WTC11 (cell line): ENCODE results near the gene SLC4A9.

Experiments used
- CREB1 ChIP-seq: sonication (generic); formaldehyde crosslinking; IDR thresholded peaks from 2 replicates; pipeline ENCODE4 v1.8.0; 2023; ENCODE audit warnings: mild to moderate bottlenecking, missing genetic modification reagents
- ETV6 ChIP-seq: sonication (generic); formaldehyde crosslinking; IDR thresholded peaks from 2 replicates; pipeline ENCODE4 v1.8.1; 2022; ENCODE audit warnings: mild to moderate bottlenecking, missing genetic modification reagents
- FOXK1 ChIP-seq: sonication (generic); formaldehyde crosslinking; IDR thresholded peaks from 2 replicates; pipeline ENCODE4 v1.8.0; 2022; ENCODE audit warnings: mild to moderate bottlenecking, moderate library complexity, missing genetic modification reagents
- NR1H2 ChIP-seq: sonication (generic); formaldehyde crosslinking; IDR thresholded peaks from 2 replicates; pipeline ENCODE4 v1.9.0; 2021; ENCODE audit warnings: mild to moderate bottlenecking, moderate library complexity, missing genetic modification reagents
- ZNF121 ChIP-seq: sonication (generic); formaldehyde crosslinking; IDR thresholded peaks from 2 replicates; pipeline ENCODE4 v1.8.0; 2023; ENCODE audit warnings: missing genetic modification reagents
- ZNF416 ChIP-seq: fragments of 250-450 bp; sonication (Bioruptor Pico); IDR thresholded peaks from 2 replicates; pipeline ENCODE4 v1.9.0; 2021; ENCODE audit warnings: mild to moderate bottlenecking, inconsistent platforms
- ZNF512 ChIP-seq: sonication (generic); formaldehyde crosslinking; IDR thresholded peaks from 2 replicates; pipeline ENCODE4 v1.8.1; 2022; ENCODE audit warnings: missing genetic modification reagents, borderline replicate concordance
- TF ChIP-seq, protein P1 (sequence below): sonication (generic); formaldehyde crosslinking; IDR thresholded peaks from 2 replicates; pipeline ENCODE4 v1.8.1; 2023; ENCODE audit warnings: mild to moderate bottlenecking, missing genetic modification reagents, moderate library complexity
- TF ChIP-seq, protein P2 (sequence below): sonication (generic); formaldehyde crosslinking; IDR thresholded peaks from 2 replicates; pipeline ENCODE4 v1.8.1; 2023; ENCODE audit warnings: mild to moderate bottlenecking, moderate library complexity, missing genetic modification reagents
- TF ChIP-seq, protein P3 (sequence below): fragments of 200-600 bp; IDR thresholded peaks from 2 replicates; pipeline ENCODE4 v1.8.0; 2022; ENCODE audit warnings: antibody characterized with exemption
- TF ChIP-seq, protein P4 (sequence below): fragments of 250-450 bp; sonication (Bioruptor Pico); IDR thresholded peaks from 2 replicates; pipeline ENCODE4 v1.9.0; 2021; ENCODE audit warnings: mild to moderate bottlenecking, borderline replicate concordance
- TF ChIP-seq, protein P5 (sequence below): sonication (generic); formaldehyde crosslinking; IDR thresholded peaks from 2 replicates; pipeline ENCODE4 v1.8.0; 2023; ENCODE audit warnings: missing genetic modification reagents, mild to moderate bottlenecking, borderline replicate concordance

DNA sequence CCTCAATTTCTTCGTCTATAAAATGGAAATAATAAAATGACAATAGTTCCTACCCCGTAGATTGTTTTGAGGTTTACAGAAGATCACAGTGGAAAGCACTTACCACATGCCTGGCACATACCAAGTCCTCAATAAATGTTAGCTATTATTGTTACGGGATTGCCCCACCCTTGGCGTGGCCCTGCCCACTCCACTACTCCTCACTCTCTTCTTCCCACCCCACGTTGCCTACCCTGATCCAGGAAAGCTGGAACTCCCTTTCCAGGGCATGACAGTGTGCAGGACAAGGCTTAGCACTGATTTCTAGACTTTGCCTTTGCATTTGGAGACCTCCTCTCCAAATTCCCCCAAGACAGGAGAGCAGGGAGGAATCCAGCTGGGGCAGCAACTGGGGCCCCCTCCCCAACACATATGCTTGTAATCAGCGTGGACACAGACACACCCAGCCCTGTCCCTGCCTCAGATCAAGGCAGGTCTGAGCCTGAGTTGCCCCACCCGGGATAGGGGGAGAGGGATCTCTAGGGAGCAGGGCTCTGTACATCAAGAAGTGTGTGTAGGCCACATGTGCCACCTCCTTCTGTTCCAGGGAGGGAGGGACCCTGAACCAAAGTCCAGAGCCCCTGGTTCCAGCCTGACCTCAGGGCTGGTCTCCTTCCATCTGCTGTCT lies 6.7 kb downstream of the SLC4A9 start:
- TF ChIP-seq, protein P1, sequence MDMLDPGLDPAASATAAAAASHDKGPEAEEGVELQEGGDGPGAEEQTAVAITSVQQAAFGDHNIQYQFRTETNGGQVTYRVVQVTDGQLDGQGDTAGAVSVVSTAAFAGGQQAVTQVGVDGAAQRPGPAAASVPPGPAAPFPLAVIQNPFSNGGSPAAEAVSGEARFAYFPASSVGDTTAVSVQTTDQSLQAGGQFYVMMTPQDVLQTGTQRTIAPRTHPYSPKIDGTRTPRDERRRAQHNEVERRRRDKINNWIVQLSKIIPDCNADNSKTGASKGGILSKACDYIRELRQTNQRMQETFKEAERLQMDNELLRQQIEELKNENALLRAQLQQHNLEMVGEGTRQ: no peak
- TF ChIP-seq ZNF121 (CRISPR knock-in tag) (no peak), ZNF416 (no peak), NR1H2 (CRISPR knock-in tag) (no peak), CREB1 (CRISPR knock-in tag) (no peak), FOXK1 (CRISPR knock-in tag) (no peak), ZNF512 (CRISPR knock-in tag) (no peak), ETV6 (CRISPR knock-in tag) (no peak)
- TF ChIP-seq, protein P2, sequence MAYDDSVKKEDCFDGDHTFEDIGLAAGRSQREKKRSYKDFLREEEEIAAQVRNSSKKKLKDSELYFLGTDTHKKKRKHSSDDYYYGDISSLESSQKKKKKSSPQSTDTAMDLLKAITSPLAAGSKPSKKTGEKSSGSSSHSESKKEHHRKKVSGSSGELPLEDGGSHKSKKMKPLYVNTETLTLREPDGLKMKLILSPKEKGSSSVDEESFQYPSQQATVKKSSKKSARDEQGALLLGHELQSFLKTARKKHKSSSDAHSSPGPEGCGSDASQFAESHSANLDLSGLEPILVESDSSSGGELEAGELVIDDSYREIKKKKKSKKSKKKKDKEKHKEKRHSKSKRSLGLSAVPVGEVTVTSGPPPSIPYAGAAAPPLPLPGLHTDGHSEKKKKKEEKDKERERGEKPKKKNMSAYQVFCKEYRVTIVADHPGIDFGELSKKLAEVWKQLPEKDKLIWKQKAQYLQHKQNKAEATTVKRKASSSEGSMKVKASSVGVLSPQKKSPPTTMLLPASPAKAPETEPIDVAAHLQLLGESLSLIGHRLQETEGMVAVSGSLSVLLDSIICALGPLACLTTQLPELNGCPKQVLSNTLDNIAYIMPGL (CRISPR knock-in tag): no peak
- TF ChIP-seq, protein P3, sequence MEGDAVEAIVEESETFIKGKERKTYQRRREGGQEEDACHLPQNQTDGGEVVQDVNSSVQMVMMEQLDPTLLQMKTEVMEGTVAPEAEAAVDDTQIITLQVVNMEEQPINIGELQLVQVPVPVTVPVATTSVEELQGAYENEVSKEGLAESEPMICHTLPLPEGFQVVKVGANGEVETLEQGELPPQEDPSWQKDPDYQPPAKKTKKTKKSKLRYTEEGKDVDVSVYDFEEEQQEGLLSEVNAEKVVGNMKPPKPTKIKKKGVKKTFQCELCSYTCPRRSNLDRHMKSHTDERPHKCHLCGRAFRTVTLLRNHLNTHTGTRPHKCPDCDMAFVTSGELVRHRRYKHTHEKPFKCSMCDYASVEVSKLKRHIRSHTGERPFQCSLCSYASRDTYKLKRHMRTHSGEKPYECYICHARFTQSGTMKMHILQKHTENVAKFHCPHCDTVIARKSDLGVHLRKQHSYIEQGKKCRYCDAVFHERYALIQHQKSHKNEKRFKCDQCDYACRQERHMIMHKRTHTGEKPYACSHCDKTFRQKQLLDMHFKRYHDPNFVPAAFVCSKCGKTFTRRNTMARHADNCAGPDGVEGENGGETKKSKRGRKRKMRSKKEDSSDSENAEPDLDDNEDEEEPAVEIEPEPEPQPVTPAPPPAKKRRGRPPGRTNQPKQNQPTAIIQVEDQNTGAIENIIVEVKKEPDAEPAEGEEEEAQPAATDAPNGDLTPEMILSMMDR: no peak
- TF ChIP-seq, protein P4, sequence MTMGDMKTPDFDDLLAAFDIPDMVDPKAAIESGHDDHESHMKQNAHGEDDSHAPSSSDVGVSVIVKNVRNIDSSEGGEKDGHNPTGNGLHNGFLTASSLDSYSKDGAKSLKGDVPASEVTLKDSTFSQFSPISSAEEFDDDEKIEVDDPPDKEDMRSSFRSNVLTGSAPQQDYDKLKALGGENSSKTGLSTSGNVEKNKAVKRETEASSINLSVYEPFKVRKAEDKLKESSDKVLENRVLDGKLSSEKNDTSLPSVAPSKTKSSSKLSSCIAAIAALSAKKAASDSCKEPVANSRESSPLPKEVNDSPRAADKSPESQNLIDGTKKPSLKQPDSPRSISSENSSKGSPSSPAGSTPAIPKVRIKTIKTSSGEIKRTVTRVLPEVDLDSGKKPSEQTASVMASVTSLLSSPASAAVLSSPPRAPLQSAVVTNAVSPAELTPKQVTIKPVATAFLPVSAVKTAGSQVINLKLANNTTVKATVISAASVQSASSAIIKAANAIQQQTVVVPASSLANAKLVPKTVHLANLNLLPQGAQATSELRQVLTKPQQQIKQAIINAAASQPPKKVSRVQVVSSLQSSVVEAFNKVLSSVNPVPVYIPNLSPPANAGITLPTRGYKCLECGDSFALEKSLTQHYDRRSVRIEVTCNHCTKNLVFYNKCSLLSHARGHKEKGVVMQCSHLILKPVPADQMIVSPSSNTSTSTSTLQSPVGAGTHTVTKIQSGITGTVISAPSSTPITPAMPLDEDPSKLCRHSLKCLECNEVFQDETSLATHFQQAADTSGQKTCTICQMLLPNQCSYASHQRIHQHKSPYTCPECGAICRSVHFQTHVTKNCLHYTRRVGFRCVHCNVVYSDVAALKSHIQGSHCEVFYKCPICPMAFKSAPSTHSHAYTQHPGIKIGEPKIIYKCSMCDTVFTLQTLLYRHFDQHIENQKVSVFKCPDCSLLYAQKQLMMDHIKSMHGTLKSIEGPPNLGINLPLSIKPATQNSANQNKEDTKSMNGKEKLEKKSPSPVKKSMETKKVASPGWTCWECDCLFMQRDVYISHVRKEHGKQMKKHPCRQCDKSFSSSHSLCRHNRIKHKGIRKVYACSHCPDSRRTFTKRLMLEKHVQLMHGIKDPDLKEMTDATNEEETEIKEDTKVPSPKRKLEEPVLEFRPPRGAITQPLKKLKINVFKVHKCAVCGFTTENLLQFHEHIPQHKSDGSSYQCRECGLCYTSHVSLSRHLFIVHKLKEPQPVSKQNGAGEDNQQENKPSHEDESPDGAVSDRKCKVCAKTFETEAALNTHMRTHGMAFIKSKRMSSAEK (CRISPR knock-in tag): no peak
- TF ChIP-seq, protein P5, sequence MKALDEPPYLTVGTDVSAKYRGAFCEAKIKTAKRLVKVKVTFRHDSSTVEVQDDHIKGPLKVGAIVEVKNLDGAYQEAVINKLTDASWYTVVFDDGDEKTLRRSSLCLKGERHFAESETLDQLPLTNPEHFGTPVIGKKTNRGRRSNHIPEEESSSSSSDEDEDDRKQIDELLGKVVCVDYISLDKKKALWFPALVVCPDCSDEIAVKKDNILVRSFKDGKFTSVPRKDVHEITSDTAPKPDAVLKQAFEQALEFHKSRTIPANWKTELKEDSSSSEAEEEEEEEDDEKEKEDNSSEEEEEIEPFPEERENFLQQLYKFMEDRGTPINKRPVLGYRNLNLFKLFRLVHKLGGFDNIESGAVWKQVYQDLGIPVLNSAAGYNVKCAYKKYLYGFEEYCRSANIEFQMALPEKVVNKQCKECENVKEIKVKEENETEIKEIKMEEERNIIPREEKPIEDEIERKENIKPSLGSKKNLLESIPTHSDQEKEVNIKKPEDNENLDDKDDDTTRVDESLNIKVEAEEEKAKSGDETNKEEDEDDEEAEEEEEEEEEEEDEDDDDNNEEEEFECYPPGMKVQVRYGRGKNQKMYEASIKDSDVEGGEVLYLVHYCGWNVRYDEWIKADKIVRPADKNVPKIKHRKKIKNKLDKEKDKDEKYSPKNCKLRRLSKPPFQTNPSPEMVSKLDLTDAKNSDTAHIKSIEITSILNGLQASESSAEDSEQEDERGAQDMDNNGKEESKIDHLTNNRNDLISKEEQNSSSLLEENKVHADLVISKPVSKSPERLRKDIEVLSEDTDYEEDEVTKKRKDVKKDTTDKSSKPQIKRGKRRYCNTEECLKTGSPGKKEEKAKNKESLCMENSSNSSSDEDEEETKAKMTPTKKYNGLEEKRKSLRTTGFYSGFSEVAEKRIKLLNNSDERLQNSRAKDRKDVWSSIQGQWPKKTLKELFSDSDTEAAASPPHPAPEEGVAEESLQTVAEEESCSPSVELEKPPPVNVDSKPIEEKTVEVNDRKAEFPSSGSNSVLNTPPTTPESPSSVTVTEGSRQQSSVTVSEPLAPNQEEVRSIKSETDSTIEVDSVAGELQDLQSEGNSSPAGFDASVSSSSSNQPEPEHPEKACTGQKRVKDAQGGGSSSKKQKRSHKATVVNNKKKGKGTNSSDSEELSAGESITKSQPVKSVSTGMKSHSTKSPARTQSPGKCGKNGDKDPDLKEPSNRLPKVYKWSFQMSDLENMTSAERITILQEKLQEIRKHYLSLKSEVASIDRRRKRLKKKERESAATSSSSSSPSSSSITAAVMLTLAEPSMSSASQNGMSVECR (CRISPR knock-in tag): no peak
